ENCODE data around the gene LEPR.

The LEPR gene

DNA sequence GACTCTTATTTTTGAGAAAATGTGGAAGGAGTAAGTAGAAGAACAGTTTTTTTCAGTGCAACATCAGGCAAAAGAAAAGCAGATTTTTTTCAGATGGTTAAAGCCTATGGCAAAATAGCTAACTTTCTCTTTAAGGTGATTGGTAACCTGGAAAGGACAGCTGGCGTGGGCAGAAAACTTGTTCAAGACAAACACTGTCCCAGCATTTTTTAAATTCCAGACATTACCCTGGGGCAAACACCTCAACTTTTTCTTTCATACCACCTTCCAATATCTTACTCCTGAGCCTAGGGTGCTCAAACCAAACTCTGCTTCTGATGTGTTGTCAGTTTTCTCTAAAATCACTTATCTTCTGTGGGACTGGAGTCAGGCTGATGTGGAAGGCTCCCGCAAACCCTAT lies 2.7 kb upstream of the LEPR start:
- in situ Hi-C loops (cut with MboI; ENCODE audit: low pct_unique_long_range_greater_than_20kb, low sequenced_read_pairs, unreplicated experiment): no loop called here
- DNase-seq (ENCODE audit: low spot score): no peak
- TF ChIP-seq, protein P1, sequence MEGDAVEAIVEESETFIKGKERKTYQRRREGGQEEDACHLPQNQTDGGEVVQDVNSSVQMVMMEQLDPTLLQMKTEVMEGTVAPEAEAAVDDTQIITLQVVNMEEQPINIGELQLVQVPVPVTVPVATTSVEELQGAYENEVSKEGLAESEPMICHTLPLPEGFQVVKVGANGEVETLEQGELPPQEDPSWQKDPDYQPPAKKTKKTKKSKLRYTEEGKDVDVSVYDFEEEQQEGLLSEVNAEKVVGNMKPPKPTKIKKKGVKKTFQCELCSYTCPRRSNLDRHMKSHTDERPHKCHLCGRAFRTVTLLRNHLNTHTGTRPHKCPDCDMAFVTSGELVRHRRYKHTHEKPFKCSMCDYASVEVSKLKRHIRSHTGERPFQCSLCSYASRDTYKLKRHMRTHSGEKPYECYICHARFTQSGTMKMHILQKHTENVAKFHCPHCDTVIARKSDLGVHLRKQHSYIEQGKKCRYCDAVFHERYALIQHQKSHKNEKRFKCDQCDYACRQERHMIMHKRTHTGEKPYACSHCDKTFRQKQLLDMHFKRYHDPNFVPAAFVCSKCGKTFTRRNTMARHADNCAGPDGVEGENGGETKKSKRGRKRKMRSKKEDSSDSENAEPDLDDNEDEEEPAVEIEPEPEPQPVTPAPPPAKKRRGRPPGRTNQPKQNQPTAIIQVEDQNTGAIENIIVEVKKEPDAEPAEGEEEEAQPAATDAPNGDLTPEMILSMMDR (IDR thresholded peaks at IDR 0.05; ENCODE audit: extremely low read depth, insufficient read depth, missing control alignments): no peak

DNA sequence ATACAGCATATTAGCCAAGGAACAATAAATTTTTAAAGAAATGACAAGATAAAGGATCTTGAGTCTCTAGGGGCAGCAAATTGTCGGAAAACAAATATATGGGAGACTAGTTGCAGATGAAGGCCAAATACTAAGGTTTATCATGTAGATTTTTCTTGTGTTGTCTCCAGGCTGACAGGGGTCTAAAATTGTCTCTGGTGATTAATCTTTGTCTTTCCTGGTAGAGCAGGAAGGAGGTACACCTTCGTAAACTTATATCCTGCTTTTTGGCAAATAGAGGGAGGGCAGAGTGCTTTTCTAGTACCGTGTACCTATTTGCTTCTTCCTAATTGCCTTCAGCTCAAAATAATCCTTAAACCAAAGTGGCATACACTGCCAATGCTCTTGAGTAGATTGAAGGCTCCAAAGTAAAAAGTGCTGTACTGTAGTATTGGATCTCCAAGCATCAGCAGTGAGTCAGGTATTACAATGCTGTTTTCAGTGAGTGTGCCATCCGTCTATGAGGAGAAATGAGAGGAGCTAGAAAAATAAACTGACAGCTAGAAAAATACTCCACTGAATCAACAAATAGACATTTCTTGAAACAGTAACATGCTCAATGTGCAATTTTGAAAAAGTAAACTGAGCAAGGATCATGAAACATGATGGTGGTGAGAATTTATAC lies 1.8 kb upstream of the LEPR start:
- in situ Hi-C loops (cut with MboI; ENCODE audit: low pct_unique_long_range_greater_than_20kb, low sequenced_read_pairs, unreplicated experiment): no loop called here
- TF ChIP-seq, protein P1 (IDR thresholded peaks at IDR 0.05; ENCODE audit: extremely low read depth, insufficient read depth, missing control alignments): no peak
- DNase-seq (ENCODE audit: low spot score): no peak

DNA sequence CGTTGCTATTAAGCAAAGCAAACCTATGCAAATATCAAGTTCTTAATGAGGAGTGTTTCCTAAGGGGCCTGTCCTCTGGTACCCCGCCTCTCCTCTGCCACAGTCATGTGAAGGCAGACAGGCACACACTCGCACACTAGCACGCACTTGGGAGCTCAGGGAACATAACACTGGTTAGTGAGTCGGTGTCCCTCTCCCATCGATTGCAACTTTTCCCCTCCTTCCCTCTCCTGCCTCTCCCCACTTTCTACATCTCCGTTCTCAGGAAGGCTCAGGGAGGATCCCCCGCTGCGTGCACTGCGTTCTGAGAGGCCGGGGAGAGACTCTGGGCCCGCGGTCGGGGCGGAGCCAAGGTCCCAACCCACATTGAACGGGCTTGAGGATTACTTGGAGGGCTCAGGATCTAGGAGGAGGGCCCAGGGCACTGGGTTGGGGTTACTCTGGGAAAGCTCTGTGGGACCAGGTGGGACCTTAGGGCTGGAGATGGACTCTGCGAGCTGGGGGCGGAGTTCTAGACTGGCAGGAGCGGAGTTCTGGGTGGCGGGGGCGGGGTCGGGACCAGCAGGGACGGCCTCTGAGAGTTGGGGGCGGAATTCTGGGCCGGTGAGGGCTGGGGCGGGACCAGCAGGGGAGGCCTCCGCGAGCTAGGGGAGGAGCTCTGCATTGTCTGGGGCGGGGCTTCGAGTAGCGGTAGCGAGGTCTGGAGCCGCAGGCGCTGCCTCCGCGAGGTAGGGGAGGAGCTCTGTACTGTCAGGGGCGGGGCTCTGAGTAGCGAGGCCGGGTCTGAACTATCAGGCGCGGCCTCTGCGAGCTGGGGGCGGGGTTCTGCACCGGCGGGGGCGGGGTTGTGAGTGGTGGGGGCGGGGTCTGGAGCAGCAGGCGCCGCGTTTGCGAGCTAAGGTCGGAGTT lies 533 bp upstream of the LEPR start:
- peak; percentile 97 for DNase-seq (ENCODE audit: low spot score)
- TF ChIP-seq, protein P1 (IDR thresholded peaks at IDR 0.05; ENCODE audit: extremely low read depth, insufficient read depth, missing control alignments): no peak
- in situ Hi-C loops (cut with MboI; ENCODE audit: low pct_unique_long_range_greater_than_20kb, low sequenced_read_pairs, unreplicated experiment): no loop called here

DNA sequence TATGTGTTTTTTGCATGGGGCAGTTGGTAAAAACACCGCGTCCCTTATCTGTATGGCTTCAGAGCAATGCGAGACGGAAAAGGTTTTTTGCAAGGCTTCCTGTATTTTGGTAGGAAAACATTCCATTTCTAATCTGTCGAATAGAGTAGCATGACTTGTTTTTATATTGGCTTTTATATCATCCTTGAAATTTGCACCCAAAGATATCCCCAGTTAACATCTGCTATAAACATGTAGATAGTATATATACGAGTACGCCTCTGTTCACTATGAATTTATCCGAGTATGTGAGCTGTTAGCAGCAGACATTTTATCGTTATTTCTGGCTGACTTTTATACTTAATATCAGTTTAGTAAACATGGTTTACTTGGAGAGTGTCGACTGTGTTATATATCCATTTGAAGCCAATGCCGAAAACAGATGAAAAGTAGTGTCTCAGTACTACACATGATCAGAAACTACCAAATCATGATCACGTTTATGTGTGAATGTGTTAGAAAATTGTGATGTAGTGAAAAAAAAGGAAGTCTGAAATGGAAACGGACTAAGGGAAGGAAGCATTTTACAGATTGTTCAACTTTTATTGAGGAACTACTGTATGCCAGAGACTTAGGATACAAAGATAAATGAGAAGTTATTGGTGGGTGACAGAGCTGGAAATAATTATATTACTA lies 1.0 kb downstream of the LEPR start:
- no peak for DNase-seq (ENCODE audit: low spot score)
- in situ Hi-C loops (cut with MboI; ENCODE audit: low pct_unique_long_range_greater_than_20kb, low sequenced_read_pairs, unreplicated experiment): no loop called here
- TF ChIP-seq, protein P1 (IDR thresholded peaks at IDR 0.05; ENCODE audit: extremely low read depth, insufficient read depth, missing control alignments): no peak

DNA sequence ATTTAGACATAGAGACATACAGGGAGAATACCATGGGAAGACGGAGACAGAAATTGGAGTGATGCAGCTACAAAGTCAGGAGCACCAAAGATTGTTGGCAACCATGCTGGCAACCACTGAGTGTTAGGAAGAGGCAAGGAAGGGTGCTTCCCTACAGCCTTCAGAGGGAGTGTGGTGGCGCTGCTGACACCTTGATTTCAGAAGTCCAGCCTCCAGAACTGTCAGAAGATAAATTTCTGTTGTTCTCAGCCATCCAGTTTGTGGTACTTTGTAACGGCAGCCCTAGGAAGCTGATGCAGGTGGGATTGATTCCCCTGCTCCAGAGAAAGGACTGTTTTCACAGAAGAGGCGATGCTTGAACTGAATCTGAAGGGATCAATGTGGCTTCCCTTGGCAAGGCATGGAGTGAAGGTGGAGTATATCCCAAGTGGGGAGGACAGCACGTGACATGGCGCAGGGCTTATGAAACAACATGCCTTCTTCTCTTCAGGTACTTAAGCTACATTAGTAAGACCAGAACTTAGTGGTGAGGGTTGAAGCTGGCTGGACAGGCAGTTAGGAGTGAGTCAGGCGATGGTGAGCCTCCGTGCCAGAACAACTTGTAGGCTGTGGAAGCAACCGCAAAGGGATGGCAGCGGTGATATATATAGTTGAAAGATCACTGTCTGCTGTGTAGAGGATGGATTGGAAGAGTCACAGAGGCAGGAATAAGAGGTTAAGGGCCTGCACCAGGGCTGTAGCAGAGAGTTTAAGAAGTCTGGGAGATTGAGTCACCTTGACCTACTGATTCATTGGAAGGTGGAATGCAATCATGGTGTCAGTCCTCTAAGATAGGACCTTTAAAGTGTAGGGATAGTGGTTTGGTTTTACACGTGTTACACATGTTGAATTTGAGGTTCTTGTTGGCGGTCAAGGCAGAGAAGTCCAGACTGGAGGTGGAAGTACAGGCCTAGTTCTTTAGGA lies 2.1 kb downstream of the LEPR start:
- in situ Hi-C loops (cut with MboI; ENCODE audit: low pct_unique_long_range_greater_than_20kb, low sequenced_read_pairs, unreplicated experiment): no loop called here
- TF ChIP-seq, protein P1 (IDR thresholded peaks at IDR 0.05; ENCODE audit: extremely low read depth, insufficient read depth, missing control alignments): no peak
- DNase-seq (ENCODE audit: low spot score): no peak

Measured in GM13977 (cell line).